Measurements from ENCODE around the gene NIT2. TPM values are rescaled to one million over a fixed set of nuclear protein-coding genes. Genes with fewer than 3 reads are reported as not detected.
A peak's percentile ranks its signal among the peaks of the same experiment; 100 is the strongest.

Gene NIT2
- total and polyA plus RNA-seq, 9 of the 15 experiments (the other 6 are each of a cell fraction or from before 2014, with no cell fraction given): 11.4 to 62.2 (median 22.1) TPM

DNA sequence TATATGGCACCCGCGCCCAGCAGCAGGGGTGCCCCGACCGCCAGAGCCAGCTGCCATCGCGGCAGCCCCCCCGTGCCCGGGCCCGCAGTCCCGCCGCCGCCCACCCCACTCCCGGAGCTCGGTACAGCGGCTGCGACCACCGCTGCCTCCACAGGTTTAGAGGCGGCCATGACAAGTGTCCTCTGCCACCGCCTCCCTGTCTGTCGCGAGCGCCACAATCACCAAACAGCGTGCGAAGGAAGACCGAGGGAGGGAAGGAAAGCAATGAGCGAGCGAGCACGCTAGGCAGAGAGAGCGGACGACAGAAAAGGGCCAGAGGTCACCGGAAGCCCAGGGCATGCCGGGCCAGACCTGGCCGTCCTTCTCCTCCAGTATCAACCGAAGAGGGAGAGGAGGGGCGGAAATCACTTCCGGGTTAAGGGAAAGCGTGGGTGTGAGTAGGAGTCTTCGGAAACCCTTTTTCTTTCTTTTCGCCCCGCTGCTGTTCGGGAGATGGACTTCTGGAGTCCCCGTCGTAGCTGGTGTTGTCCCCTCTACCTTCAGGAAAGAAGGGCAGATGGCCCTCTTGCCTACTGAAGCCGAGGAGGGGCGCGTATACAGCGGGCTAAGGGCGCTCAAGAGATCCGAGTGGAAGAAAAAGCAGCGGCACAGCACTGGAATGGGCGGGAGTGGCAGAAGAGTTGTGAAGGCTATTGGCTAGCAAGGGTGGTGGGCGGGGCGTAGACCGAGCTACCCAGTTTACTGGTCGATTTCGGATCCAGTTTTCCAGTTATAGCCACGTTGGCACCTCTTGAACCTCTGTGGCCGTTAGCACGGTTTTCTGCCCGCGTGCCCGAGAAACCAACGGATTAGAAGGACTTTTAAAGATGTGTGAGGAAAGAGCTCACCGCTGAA is 66.5 kb downstream of the NIT2 start, which contains the start of the genes LNP1 and TOMM70 (continued):
- TF ChIP-seq, protein P1, sequence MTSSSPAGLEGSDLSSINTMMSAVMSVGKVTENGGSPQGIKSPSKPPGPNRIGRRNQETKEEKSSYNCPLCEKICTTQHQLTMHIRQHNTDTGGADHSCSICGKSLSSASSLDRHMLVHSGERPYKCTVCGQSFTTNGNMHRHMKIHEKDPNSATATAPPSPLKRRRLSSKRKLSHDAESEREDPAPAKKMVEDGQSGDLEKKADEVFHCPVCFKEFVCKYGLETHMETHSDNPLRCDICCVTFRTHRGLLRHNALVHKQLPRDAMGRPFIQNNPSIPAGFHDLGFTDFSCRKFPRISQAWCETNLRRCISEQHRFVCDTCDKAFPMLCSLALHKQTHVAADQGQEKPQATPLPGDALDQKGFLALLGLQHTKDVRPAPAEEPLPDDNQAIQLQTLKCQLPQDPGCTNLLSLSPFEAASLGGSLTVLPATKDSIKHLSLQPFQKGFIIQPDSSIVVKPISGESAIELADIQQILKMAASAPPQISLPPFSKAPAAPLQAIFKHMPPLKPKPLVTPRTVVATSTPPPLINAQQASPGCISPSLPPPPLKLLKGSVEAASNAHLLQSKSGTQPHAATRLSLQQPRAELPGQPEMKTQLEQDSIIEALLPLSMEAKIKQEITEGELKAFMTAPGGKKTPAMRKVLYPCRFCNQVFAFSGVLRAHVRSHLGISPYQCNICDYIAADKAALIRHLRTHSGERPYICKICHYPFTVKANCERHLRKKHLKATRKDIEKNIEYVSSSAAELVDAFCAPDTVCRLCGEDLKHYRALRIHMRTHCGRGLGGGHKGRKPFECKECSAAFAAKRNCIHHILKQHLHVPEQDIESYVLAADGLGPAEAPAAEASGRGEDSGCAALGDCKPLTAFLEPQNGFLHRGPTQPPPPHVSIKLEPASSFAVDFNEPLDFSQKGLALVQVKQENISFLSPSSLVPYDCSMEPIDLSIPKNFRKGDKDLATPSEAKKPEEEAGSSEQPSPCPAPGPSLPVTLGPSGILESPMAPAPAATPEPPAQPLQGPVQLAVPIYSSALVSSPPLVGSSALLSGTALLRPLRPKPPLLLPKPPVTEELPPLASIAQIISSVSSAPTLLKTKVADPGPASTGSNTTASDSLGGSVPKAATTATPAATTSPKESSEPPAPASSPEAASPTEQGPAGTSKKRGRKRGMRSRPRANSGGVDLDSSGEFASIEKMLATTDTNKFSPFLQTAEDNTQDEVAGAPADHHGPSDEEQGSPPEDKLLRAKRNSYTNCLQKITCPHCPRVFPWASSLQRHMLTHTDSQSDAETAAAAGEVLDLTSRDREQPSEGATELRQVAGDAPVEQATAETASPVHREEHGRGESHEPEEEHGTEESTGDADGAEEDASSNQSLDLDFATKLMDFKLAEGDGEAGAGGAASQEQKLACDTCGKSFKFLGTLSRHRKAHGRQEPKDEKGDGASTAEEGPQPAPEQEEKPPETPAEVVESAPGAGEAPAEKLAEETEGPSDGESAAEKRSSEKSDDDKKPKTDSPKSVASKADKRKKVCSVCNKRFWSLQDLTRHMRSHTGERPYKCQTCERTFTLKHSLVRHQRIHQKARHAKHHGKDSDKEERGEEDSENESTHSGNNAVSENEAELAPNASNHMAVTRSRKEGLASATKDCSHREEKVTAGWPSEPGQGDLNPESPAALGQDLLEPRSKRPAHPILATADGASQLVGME (CRISPR knock-in tag; IDR thresholded peaks at IDR 0.05): no peak
- TF ChIP-seq HCFC1 (IDR thresholded peaks at IDR 0.05; ENCODE audit: low read depth, low read length): peak; percentile 73
- TF ChIP-seq ZNF408 (CRISPR knock-in tag; IDR thresholded peaks at IDR 0.05; ENCODE audit: low read depth): no peak
- TF ChIP-seq, protein P2, sequence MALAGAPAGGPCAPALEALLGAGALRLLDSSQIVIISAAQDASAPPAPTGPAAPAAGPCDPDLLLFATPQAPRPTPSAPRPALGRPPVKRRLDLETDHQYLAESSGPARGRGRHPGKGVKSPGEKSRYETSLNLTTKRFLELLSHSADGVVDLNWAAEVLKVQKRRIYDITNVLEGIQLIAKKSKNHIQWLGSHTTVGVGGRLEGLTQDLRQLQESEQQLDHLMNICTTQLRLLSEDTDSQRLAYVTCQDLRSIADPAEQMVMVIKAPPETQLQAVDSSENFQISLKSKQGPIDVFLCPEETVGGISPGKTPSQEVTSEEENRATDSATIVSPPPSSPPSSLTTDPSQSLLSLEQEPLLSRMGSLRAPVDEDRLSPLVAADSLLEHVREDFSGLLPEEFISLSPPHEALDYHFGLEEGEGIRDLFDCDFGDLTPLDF (CRISPR knock-in tag; IDR thresholded peaks at IDR 0.05): 0 out of 2 replicates have a peak, but pooled peaks have one; percentile 19
- TF ChIP-seq KAT8 (IDR thresholded peaks at IDR 0.05; ENCODE audit: low read depth): no peak
- TF ChIP-seq, protein P3, sequence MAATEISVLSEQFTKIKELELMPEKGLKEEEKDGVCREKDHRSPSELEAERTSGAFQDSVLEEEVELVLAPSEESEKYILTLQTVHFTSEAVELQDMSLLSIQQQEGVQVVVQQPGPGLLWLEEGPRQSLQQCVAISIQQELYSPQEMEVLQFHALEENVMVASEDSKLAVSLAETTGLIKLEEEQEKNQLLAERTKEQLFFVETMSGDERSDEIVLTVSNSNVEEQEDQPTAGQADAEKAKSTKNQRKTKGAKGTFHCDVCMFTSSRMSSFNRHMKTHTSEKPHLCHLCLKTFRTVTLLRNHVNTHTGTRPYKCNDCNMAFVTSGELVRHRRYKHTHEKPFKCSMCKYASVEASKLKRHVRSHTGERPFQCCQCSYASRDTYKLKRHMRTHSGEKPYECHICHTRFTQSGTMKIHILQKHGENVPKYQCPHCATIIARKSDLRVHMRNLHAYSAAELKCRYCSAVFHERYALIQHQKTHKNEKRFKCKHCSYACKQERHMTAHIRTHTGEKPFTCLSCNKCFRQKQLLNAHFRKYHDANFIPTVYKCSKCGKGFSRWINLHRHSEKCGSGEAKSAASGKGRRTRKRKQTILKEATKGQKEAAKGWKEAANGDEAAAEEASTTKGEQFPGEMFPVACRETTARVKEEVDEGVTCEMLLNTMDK (IDR thresholded peaks at IDR 0.05; ENCODE audit: borderline replicate concordance, insufficient read depth, low read depth, low read length, poor library complexity, severe bottlenecking): no peak
- TF ChIP-seq TOE1 (IDR thresholded peaks at IDR 0.05; ENCODE audit: borderline replicate concordance): 0 out of 2 replicates have a peak, but pooled peaks have one; percentile 32
- TF ChIP-seq TOE1 (CRISPR knock-in tag; IDR thresholded peaks at IDR 0.05; ENCODE audit: borderline replicate concordance, low read depth): peak; percentile 11; the same call in 1 of the 2 replicates
- peak; percentile 59; the same call in 1 of the 2 replicates for TF ChIP-seq HDAC2 (IDR thresholded peaks at IDR 0.05)
- no peak for TF ChIP-seq ZNF263 (CRISPR knock-in tag; IDR thresholded peaks at IDR 0.05; ENCODE audit: borderline replicate concordance)
- TF ChIP-seq SMARCA4 (IDR thresholded peaks at IDR 0.05): 0 out of 2 replicates have a peak, but pooled peaks have one; percentile 24
- TF ChIP-seq EP300 (IDR thresholded peaks at IDR 0.05; ENCODE audit: low read length): no peak; the same call in 1 of the 2 replicates
- TF ChIP-seq, protein P4, sequence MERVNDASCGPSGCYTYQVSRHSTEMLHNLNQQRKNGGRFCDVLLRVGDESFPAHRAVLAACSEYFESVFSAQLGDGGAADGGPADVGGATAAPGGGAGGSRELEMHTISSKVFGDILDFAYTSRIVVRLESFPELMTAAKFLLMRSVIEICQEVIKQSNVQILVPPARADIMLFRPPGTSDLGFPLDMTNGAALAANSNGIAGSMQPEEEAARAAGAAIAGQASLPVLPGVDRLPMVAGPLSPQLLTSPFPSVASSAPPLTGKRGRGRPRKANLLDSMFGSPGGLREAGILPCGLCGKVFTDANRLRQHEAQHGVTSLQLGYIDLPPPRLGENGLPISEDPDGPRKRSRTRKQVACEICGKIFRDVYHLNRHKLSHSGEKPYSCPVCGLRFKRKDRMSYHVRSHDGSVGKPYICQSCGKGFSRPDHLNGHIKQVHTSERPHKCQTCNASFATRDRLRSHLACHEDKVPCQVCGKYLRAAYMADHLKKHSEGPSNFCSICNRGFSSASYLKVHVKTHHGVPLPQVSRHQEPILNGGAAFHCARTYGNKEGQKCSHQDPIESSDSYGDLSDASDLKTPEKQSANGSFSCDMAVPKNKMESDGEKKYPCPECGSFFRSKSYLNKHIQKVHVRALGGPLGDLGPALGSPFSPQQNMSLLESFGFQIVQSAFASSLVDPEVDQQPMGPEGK (CRISPR knock-in tag; IDR thresholded peaks at IDR 0.05; ENCODE audit: borderline replicate concordance): no peak
- TF ChIP-seq ZNF75A (CRISPR knock-in tag; IDR thresholded peaks at IDR 0.05): no peak
